ENCODE results near the gene PRICKLE4. TPM values are rescaled to one million over a fixed set of nuclear protein-coding genes. Genes with fewer than 3 reads are reported as not detected.

PRICKLE4 gene
- total RNA-seq, 1 experiment from 2014 or later: 1.5 TPM

DNA sequence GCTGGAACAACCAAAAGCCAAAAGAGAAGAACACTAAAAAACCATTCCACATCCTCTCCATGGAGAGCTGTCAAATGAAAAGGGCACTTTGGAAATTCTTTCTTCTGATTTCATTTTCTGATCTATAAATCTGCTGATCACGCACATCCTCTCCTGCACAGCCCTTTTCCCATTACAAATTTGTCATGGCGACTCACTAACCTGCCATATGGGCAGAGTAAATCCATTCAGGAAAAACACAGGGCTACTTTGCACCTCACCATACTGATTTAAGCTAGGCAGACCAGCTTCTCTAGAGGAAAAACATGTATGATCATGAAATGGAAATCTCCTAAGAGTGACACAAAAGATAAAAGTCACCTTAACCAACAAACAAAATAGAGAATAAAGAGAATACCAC, 32.9 kb downstream of the PRICKLE4 start:
- H3K36me3 Mint-ChIP-seq: no peaks in the 10 kb centered on the region
- no peak for DNase-seq (ENCODE audit: low spot score)
- H3K27ac Mint-ChIP-seq: no peak overlapping the region
- H3K4me3 Mint-ChIP-seq: no peak overlapping the region
- TF ChIP-seq NFYB (CRISPR knock-in tag; conservative IDR thresholded peaks at IDR 0.05; ENCODE audit: low read depth) (no peak), ATF1 (CRISPR knock-in tag; IDR thresholded peaks at IDR 0.05) (no peak), GRHL2 (CRISPR knock-in tag; IDR thresholded peaks at IDR 0.05; ENCODE audit: insufficient replicate concordance, severe bottlenecking) (no peak), NFATC4 (CRISPR knock-in tag; IDR thresholded peaks at IDR 0.05) (no peak), OVOL2 (CRISPR knock-in tag; IDR thresholded peaks at IDR 0.05; ENCODE audit: borderline replicate concordance) (no peak), NR2C2 (CRISPR knock-in tag; IDR thresholded peaks at IDR 0.05) (no peak), HMGA2 (CRISPR knock-in tag; IDR thresholded peaks at IDR 0.05) (no peak), ESRRA (CRISPR knock-in tag; IDR thresholded peaks at IDR 0.05; ENCODE audit: borderline replicate concordance) (no peak)
- TF ChIP-seq, protein P1, sequence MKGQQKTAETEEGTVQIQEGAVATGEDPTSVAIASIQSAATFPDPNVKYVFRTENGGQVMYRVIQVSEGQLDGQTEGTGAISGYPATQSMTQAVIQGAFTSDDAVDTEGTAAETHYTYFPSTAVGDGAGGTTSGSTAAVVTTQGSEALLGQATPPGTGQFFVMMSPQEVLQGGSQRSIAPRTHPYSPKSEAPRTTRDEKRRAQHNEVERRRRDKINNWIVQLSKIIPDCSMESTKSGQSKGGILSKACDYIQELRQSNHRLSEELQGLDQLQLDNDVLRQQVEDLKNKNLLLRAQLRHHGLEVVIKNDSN (CRISPR knock-in tag; IDR thresholded peaks at IDR 0.05): no peak
- TF ChIP-seq, protein P2, sequence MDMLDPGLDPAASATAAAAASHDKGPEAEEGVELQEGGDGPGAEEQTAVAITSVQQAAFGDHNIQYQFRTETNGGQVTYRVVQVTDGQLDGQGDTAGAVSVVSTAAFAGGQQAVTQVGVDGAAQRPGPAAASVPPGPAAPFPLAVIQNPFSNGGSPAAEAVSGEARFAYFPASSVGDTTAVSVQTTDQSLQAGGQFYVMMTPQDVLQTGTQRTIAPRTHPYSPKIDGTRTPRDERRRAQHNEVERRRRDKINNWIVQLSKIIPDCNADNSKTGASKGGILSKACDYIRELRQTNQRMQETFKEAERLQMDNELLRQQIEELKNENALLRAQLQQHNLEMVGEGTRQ (CRISPR knock-in tag; IDR thresholded peaks at IDR 0.05): no peak
- TF ChIP-seq, protein P3, sequence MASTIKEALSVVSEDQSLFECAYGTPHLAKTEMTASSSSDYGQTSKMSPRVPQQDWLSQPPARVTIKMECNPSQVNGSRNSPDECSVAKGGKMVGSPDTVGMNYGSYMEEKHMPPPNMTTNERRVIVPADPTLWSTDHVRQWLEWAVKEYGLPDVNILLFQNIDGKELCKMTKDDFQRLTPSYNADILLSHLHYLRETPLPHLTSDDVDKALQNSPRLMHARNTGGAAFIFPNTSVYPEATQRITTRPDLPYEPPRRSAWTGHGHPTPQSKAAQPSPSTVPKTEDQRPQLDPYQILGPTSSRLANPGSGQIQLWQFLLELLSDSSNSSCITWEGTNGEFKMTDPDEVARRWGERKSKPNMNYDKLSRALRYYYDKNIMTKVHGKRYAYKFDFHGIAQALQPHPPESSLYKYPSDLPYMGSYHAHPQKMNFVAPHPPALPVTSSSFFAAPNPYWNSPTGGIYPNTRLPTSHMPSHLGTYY (CRISPR knock-in tag; IDR thresholded peaks at IDR 0.05): no peak
- TF ChIP-seq, protein P4, sequence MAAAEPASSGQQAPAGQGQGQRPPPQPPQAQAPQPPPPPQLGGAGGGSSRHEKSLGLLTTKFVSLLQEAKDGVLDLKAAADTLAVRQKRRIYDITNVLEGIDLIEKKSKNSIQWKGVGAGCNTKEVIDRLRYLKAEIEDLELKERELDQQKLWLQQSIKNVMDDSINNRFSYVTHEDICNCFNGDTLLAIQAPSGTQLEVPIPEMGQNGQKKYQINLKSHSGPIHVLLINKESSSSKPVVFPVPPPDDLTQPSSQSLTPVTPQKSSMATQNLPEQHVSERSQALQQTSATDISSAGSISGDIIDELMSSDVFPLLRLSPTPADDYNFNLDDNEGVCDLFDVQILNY (CRISPR knock-in tag; IDR thresholded peaks at IDR 0.05): no peak
- TF ChIP-seq, protein P5, sequence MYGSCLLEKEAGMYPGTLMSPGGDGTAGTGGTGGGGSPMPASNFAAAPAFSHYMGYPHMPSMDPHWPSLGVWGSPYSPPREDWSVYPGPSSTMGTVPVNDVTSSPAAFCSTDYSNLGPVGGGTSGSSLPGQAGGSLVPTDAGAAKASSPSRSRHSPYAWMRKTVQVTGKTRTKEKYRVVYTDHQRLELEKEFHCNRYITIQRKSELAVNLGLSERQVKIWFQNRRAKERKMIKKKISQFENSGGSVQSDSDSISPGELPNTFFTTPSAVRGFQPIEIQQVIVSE (CRISPR knock-in tag; IDR thresholded peaks at IDR 0.05; ENCODE audit: borderline replicate concordance): no peak
- TF ChIP-seq, protein P6, sequence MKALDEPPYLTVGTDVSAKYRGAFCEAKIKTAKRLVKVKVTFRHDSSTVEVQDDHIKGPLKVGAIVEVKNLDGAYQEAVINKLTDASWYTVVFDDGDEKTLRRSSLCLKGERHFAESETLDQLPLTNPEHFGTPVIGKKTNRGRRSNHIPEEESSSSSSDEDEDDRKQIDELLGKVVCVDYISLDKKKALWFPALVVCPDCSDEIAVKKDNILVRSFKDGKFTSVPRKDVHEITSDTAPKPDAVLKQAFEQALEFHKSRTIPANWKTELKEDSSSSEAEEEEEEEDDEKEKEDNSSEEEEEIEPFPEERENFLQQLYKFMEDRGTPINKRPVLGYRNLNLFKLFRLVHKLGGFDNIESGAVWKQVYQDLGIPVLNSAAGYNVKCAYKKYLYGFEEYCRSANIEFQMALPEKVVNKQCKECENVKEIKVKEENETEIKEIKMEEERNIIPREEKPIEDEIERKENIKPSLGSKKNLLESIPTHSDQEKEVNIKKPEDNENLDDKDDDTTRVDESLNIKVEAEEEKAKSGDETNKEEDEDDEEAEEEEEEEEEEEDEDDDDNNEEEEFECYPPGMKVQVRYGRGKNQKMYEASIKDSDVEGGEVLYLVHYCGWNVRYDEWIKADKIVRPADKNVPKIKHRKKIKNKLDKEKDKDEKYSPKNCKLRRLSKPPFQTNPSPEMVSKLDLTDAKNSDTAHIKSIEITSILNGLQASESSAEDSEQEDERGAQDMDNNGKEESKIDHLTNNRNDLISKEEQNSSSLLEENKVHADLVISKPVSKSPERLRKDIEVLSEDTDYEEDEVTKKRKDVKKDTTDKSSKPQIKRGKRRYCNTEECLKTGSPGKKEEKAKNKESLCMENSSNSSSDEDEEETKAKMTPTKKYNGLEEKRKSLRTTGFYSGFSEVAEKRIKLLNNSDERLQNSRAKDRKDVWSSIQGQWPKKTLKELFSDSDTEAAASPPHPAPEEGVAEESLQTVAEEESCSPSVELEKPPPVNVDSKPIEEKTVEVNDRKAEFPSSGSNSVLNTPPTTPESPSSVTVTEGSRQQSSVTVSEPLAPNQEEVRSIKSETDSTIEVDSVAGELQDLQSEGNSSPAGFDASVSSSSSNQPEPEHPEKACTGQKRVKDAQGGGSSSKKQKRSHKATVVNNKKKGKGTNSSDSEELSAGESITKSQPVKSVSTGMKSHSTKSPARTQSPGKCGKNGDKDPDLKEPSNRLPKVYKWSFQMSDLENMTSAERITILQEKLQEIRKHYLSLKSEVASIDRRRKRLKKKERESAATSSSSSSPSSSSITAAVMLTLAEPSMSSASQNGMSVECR (CRISPR knock-in tag; IDR thresholded peaks at IDR 0.05; ENCODE audit: borderline replicate concordance): no peak
- TF ChIP-seq, protein P7, sequence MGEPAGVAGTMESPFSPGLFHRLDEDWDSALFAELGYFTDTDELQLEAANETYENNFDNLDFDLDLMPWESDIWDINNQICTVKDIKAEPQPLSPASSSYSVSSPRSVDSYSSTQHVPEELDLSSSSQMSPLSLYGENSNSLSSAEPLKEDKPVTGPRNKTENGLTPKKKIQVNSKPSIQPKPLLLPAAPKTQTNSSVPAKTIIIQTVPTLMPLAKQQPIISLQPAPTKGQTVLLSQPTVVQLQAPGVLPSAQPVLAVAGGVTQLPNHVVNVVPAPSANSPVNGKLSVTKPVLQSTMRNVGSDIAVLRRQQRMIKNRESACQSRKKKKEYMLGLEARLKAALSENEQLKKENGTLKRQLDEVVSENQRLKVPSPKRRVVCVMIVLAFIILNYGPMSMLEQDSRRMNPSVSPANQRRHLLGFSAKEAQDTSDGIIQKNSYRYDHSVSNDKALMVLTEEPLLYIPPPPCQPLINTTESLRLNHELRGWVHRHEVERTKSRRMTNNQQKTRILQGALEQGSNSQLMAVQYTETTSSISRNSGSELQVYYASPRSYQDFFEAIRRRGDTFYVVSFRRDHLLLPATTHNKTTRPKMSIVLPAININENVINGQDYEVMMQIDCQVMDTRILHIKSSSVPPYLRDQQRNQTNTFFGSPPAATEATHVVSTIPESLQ (CRISPR knock-in tag; IDR thresholded peaks at IDR 0.05): no peak
- TF ChIP-seq, protein P8, sequence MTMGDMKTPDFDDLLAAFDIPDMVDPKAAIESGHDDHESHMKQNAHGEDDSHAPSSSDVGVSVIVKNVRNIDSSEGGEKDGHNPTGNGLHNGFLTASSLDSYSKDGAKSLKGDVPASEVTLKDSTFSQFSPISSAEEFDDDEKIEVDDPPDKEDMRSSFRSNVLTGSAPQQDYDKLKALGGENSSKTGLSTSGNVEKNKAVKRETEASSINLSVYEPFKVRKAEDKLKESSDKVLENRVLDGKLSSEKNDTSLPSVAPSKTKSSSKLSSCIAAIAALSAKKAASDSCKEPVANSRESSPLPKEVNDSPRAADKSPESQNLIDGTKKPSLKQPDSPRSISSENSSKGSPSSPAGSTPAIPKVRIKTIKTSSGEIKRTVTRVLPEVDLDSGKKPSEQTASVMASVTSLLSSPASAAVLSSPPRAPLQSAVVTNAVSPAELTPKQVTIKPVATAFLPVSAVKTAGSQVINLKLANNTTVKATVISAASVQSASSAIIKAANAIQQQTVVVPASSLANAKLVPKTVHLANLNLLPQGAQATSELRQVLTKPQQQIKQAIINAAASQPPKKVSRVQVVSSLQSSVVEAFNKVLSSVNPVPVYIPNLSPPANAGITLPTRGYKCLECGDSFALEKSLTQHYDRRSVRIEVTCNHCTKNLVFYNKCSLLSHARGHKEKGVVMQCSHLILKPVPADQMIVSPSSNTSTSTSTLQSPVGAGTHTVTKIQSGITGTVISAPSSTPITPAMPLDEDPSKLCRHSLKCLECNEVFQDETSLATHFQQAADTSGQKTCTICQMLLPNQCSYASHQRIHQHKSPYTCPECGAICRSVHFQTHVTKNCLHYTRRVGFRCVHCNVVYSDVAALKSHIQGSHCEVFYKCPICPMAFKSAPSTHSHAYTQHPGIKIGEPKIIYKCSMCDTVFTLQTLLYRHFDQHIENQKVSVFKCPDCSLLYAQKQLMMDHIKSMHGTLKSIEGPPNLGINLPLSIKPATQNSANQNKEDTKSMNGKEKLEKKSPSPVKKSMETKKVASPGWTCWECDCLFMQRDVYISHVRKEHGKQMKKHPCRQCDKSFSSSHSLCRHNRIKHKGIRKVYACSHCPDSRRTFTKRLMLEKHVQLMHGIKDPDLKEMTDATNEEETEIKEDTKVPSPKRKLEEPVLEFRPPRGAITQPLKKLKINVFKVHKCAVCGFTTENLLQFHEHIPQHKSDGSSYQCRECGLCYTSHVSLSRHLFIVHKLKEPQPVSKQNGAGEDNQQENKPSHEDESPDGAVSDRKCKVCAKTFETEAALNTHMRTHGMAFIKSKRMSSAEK (CRISPR knock-in tag; IDR thresholded peaks at IDR 0.05; ENCODE audit: borderline replicate concordance): no peak
- no peaks in the 10 kb centered on the region for H3K9me3 Mint-ChIP-seq
- CTCF ChIA-PET: interaction anchor here (1.2 kb wide), 1 partner anchor 108 kb away, joined by 3 read pairs; the partner anchor contains the start of genes BYSL and MED20
- no peaks in the 10 kb centered on the region for H3K27me3 Mint-ChIP-seq (ENCODE audit: low read depth)
- ATAC-seq: no peak
- POLR2A ChIA-PET: no interaction called here
- no peaks in the 10 kb centered on the region for H3K4me1 Mint-ChIP-seq
